IPS-18c (cell line): ENCODE data around the gene NPTN.

Source experiments
- H3K4me3 ChIP-seq: 2 replicates; pipeline ENCODE4 v1.7.0; 2013; ENCODE audit warnings: low read depth, mild to moderate bottlenecking, low read length, moderate library complexity; ENCODE audit not compliant: insufficient read depth
- H3K9me3 ChIP-seq: one replicate; pipeline ENCODE4 v1.6.1; 2013; ENCODE audit warnings: mild to moderate bottlenecking, low read length, moderate library complexity; ENCODE audit not compliant: control insufficient read depth, insufficient read depth

The NPTN gene

DNA sequence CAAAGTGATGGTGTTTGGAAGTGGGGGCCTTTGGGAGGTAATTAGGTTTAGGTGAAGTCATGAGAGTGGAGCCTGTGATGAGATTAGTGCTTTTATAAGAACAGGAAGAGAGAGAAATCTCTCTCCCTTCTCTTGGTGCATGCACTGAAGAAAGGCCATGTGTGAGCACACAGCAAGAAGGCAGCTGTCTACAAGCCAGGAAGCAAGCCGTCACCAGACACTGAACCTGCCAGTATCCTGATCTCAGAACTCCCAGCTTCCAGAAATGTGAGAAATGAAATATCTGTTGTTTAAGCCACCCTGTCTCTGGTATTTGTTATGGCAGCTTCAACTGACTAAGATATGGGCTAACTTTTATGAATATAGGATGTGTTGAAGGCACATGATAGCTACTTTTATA, 117.7 kb downstream of the NPTN start:
- Histone ChIP-seq H3K9me3 (no peaks in the 10 kb centered on the region), H3K4me3 (no peak overlapping the region)
